Gastroesophageal sphincter (tissue), 3 donors: ENCODE results near the gene ZFHX3.

ENCODE experiments used
- CTCF ChIP-seq, 4 experiments: fragments of 200-600 bp in 2 of 4; fragments of 450-650 bp in 2 of 4; sonication (generic) in 1 of 4; IDR thresholded peaks; one replicate each; pipeline ENCODE4 v1.5.1; 2017 to 2019; ENCODE audit warnings: antibody characterized with exemption in 4 of 4, mild to moderate bottlenecking in 2 of 4, moderate library complexity in 2 of 4
- EP300 ChIP-seq: sonication (generic); formaldehyde crosslinking; IDR thresholded peaks from one replicate; pipeline ENCODE4 v1.6.1; 2017; ENCODE audit warnings: antibody characterized with exemption, mild to moderate bottlenecking
- POLR2A ChIP-seq, 2 donors: fragments of 450-650 bp; IDR thresholded peaks; one replicate each; pipeline ENCODE4 v1.6.1; 2017; ENCODE audit warnings: antibody characterized with exemption in 2 of 2, mild to moderate bottlenecking in 2 of 2, moderate library complexity in 1 of 2
- POLR2AphosphoS5 ChIP-seq: sonication (generic); formaldehyde crosslinking; IDR thresholded peaks from one replicate; pipeline ENCODE4 v1.6.1; 2017; ENCODE audit warnings: antibody characterized with exemption

GRCh38 chr16:72841506-72841905 lies 206.4 kb downstream of the ZFHX3 start:
- no peak for TF ChIP-seq CTCF (IDR thresholded peaks at IDR 0.05)
- TF ChIP-seq POLR2A (IDR thresholded peaks at IDR 0.05) = no peak
- no peak for TF ChIP-seq EP300
- TF ChIP-seq POLR2AphosphoS5 = no peak
